Psoas muscle (tissue), 8 donors: Measurements from ENCODE around the gene SMG6. TPM values are rescaled to one million over a fixed set of nuclear protein-coding genes. Genes with fewer than 3 reads are reported as not detected.

ENCODE experiments used
- ATAC-seq, 4 donors: fragments of 200-7000 bp; cut with Tn5 transposase; one replicate each; pipeline ENCODE4 v1.9.1; 2020; ENCODE audit warnings: moderate library complexity in 3 of 4, mild to moderate bottlenecking in 2 of 4
- DNase-seq, 2 donors: peaks; one replicate each; pipeline ENCODE4 v3.0.0-alpha.2; 2020
- H3K27ac ChIP-seq: fragments of 200-600 bp; one replicate; pipeline ENCODE4 v1.8.0; 2022
- H3K27me3 ChIP-seq, 3 donors: fragments of 200-600 bp in 1 of 3; one replicate each; pipeline versions ENCODE4 v1.6.1 to v1.8.0; 2013 to 2022; ENCODE audit warnings: low read length in 2 of 3, mild to moderate bottlenecking in 2 of 3, moderate library complexity in 1 of 3; ENCODE audit not compliant: insufficient read depth in 3 of 3
- H3K36me3 ChIP-seq, 2 donors: fragments of 200-600 bp in 1 of 2; one replicate each; pipeline versions ENCODE4 v1.6.1 to v1.8.0; 2013 to 2022; ENCODE audit warnings: low read depth in 1 of 2, mild to moderate bottlenecking in 1 of 2, moderate library complexity in 1 of 2; ENCODE audit not compliant: insufficient read depth in 1 of 2
- H3K4me1 ChIP-seq: fragments of 200-600 bp; one replicate; pipeline ENCODE4 v1.8.0; 2022
- H3K4me3 ChIP-seq: fragments of 200-600 bp; one replicate; pipeline ENCODE4 v1.8.0; 2022; ENCODE audit warnings: mild to moderate bottlenecking
- H3K9me3 ChIP-seq: fragments of 200-600 bp; one replicate; pipeline ENCODE4 v1.8.0; 2022
- CTCF ChIP-seq: fragments of 200-600 bp; IDR thresholded peaks from one replicate; pipeline ENCODE4 v1.8.0; 2022; ENCODE audit warnings: antibody characterized with exemption
- WGBS, 3 donors: extraction: QIAGEN DNeasy Blood & Tissue Kit; methylation state at CpG; one replicate each; pipeline versions ENCODE4 v1.1.6 to v1.1.7; 2013; 5-methylcytosine and 5-hydroxymethylcytosine counted together
- intact Hi-C, 2 donors: fragments of 100-400 bp; cut with DNase I; formaldehyde crosslinking; loops; one replicate each; pipeline versions ENCODE4 v1.11.0 to v1.14.2; 2022
- polyA plus RNA-seq, 3 donors: library from polyadenylated mRNA; stranded (reverse); fragments of 200-250 nt; gene quantifications; one replicate each; pipeline ENCODE4 v1.2.3, GENCODE V29; 2013
- total RNA-seq, 4 donors: library from RNA; stranded (reverse); fragmentation: NEBNext Ultra II Directional in 2 of 4; extraction: Animal tissue kit (Norgen Biotek cat#: 25700) in 2 of 4; gene quantifications; one replicate each; pipeline versions ENCODE4 v1.2.1 to v1.2.4, GENCODE V29; 2021 to 2023
- donor health status: healthy with polysubstance abuse.
- donor health status: DM: no; HTN: no; CAD: no; lungs with moderate emphysema.
- donor health status: Bipolar disorder and iron deficiency.
- donor health status: healthy.
- donor health status: DM: yes; HTN: yes; CAD: no.
- donor health status: DM: no; HTN: no; CAD: no.
- donor health status: DM: no; HTN: no; CAD: no.
- donor health status: DM: yes; HTN: yes; CAD: no.

SMG6 gene
- total and polyA plus RNA-seq, 7 donors: 9.4 to 24.1 (median 16.3) TPM

- H3K27me3 ChIP-seq: no peaks in the 10 kb centered on the region
- TF ChIP-seq CTCF: no peak
- peak within 1 kb of the TSS; percentile 85 for H3K27ac ChIP-seq
- WGBS, 3 donors: 0 to 2% (median 0%) methylated on average over 32 to 77 of the region's 77 CpGs
- H3K36me3 ChIP-seq: peaks cover 14 to 43% of the 10 kb centered on the region in 2 donors
- DNase-seq (peak; percentile 65 to 79), ATAC-seq (peak; percentile 53 to 66 (median 60))
- peaks cover 10% of the 10 kb centered on the region for H3K4me1 ChIP-seq
- H3K4me3 ChIP-seq: peak within 1 kb of the TSS; percentile 79
- intact Hi-C loops: loop anchor here in 1 of 2 donors (2.0 kb wide), 1 partner anchor 34 kb away; the partner anchor contains the start of genes SMG6 and SRR
- H3K9me3 ChIP-seq: no peaks in the 10 kb centered on the region
Observed at GRCh38 chr17:2336852-2337543, 33.4 kb upstream of the SMG6 start, which contains the start of gene SGSM2. Gene SGSM2 (plus strand): TSS chr17:2337501. CDS start chr17:2337689, 188 bp downstream.

- Histone ChIP-seq H3K4me1 (peaks cover 10% of the 10 kb centered on the region), H3K36me3 (peaks cover 15 to 43% of the 10 kb centered on the region in 2 donors), H3K27me3 (no peaks in the 10 kb centered on the region), H3K9me3 (no peaks in the 10 kb centered on the region), H3K4me3 (peak within 1 kb of the TSS; percentile 79), H3K27ac (peak within 1 kb of the TSS; percentile 85)
- ATAC-seq: peak; percentile 93 to 96 (median 95)
- WGBS, 3 donors: 0 to 1% (median 1%) methylated on average over 48 of the region's 48 CpGs
- peak; percentile 93 to 95 for DNase-seq
- TF ChIP-seq CTCF: no peak
- intact Hi-C loops: loop anchor here in 1 of 2 donors (2.0 kb wide), 1 partner anchor 34 kb away; the partner anchor contains the start of genes SMG6 and SRR
Observed at GRCh38 chr17:2336215-2336851, 32.7 kb upstream of the SMG6 start, which contains the start of gene TSR1. Gene TSR1 (minus strand): TSS chr17:2336457. CDS start chr17:2336427, 30 bp downstream.

GRCh38 chr17:2335726-2336214 is 32.2 kb upstream of the SMG6 start:
- H3K27ac ChIP-seq: peak overlapping the region; percentile 85
- no peaks in the 10 kb centered on the region for H3K9me3 ChIP-seq
- intact Hi-C loops: loop anchor here in 1 of 2 donors (2.0 kb wide), 1 partner anchor 33 kb away; the partner anchor contains the start of genes SMG6 and SRR
- H3K36me3 ChIP-seq: peaks cover 19 to 47% of the 10 kb centered on the region in 2 donors
- H3K27me3 ChIP-seq: no peaks in the 10 kb centered on the region
- peak overlapping the region; percentile 79 for H3K4me3 ChIP-seq
- DNase-seq: no peak
- H3K4me1 ChIP-seq: peaks cover 10% of the 10 kb centered on the region
- ATAC-seq: peak in 1 of 4 donors; percentile 0
- 1 to 3% (median 2%) methylated on average over 17 of the region's 17 CpGs for WGBS, 3 donors
- no peak for TF ChIP-seq CTCF

- intact Hi-C loops: no loop called here
- no peak for TF ChIP-seq CTCF
- ATAC-seq: no peak
- no peaks in the 10 kb centered on the region for H3K27me3 ChIP-seq
- no peak overlapping the region for H3K4me3 ChIP-seq
- H3K27ac ChIP-seq: no peak overlapping the region
- peaks cover 10% of the 10 kb centered on the region for H3K4me1 ChIP-seq
- no peaks in the 10 kb centered on the region for H3K9me3 ChIP-seq
- peaks cover 28 to 92% of the 10 kb centered on the region in 2 donors for H3K36me3 ChIP-seq
- WGBS, 3 donors: 50 to 90% (median 53%) methylated on average over 3 of the region's 3 CpGs
- no peak for DNase-seq
Observed at GRCh38 chr17:2331303-2331702, 27.7 kb upstream of the SMG6 start.
